Endodermal cell (in vitro differentiated cells): Measurements from ENCODE around the gene NCKAP5. TPM values are rescaled to one million over a fixed set of nuclear protein-coding genes. Genes with fewer than 3 reads are reported as not detected.

ENCODE experiments used
- DNase-seq: peaks from one replicate; pipeline ENCODE4 v3.0.0-alpha.2; 2017
- H3K27ac ChIP-seq: 2 replicates; pipeline ENCODE4 v1.5.1; 2013; ENCODE audit warnings: mild to moderate bottlenecking, low read depth, low read length, moderate library complexity
- H3K27me3 ChIP-seq: 2 replicates; pipeline ENCODE4 v1.6.1; 2013; ENCODE audit warnings: mild to moderate bottlenecking, low read length, moderate library complexity; ENCODE audit not compliant: insufficient read depth, control insufficient read depth, poor library complexity, severe bottlenecking
- H3K36me3 ChIP-seq: 2 replicates; pipeline ENCODE4 v1.7.0; 2013; ENCODE audit warnings: mild to moderate bottlenecking, low read length, moderate library complexity; ENCODE audit not compliant: control insufficient read depth, insufficient read depth
- H3K4me1 ChIP-seq: one replicate; pipeline ENCODE4 v1.7.0; 2013; ENCODE audit warnings: low read length; ENCODE audit not compliant: control insufficient read depth, insufficient read depth
- H3K4me3 ChIP-seq: 2 replicates; pipeline ENCODE4 v1.5.1; 2013; ENCODE audit warnings: mild to moderate bottlenecking, low read length, moderate library complexity
- H3K9ac ChIP-seq: 2 replicates; pipeline ENCODE4 v1.6.1; 2013; ENCODE audit warnings: mild to moderate bottlenecking, low read length, moderate library complexity; ENCODE audit not compliant: poor library complexity, severe bottlenecking; ENCODE audit errors: extremely low read depth
- H3K9me3 ChIP-seq: 2 replicates; pipeline ENCODE4 v1.6.1; 2013; ENCODE audit warnings: mild to moderate bottlenecking, low read length, moderate library complexity; ENCODE audit not compliant: control insufficient read depth
- H3K27ac Mint-ChIP-seq: 2 replicates; pipeline ENCODE4 v1.8.0; 2020; ENCODE audit warnings: mixed read lengths
- H3K27me3 Mint-ChIP-seq: 2 replicates; pipeline ENCODE4 v1.8.0; 2021; ENCODE audit warnings: mild to moderate bottlenecking, mixed read lengths; ENCODE audit not compliant: insufficient read depth
- H3K36me3 Mint-ChIP-seq: 2 replicates; pipeline ENCODE4 v1.8.0; 2020; ENCODE audit warnings: low read depth, mixed read lengths
- H3K4me1 Mint-ChIP-seq: 2 replicates; pipeline ENCODE4 v1.8.0; 2020; ENCODE audit warnings: mixed read lengths
- H3K4me3 Mint-ChIP-seq: 2 replicates; pipeline ENCODE4 v1.8.0; 2020; ENCODE audit warnings: mild to moderate bottlenecking, moderate library complexity, mixed read lengths
- H3K9me3 Mint-ChIP-seq: 2 replicates; pipeline ENCODE4 v1.8.0; 2020; ENCODE audit warnings: mild to moderate bottlenecking, mixed read lengths
- WGBS, 2 experiments: methylation state at CpG; one replicate each; pipeline versions ENCODE4 v1.1.5 to v1.1.7; 2013; ENCODE audit warnings: missing lambda C conversion rate in 2 of 2, mixed read lengths in 1 of 2; ENCODE audit not compliant: insufficient coverage in 1 of 2, insufficient read length in 1 of 2; 5-methylcytosine and 5-hydroxymethylcytosine counted together
- total RNA-seq, 2 donors: library from RNA; stranded (reverse); fragmentation: NEBNext Ultra II Directional in 1 of 2; extraction: Animal tissue kit (Norgen Biotek cat#: 25700) in 1 of 2; gene quantifications; 2 replicates in 1 of 2; 3 replicates in 1 of 2; pipeline ENCODE4 v1.2.1, GENCODE V29; 2021
- TF ChIP-seq, protein P1 (sequence below): fragments of 200-600 bp; sonication (generic); conservative IDR thresholded peaks from 2 replicates; pipeline ENCODE4 v1.5.0; 2021; ENCODE audit warnings: antibody characterized with exemption, mild to moderate bottlenecking

NCKAP5 gene
- total RNA-seq, 2 donors from 2014 or later = 0.58 to 0.92 TPM

DNA sequence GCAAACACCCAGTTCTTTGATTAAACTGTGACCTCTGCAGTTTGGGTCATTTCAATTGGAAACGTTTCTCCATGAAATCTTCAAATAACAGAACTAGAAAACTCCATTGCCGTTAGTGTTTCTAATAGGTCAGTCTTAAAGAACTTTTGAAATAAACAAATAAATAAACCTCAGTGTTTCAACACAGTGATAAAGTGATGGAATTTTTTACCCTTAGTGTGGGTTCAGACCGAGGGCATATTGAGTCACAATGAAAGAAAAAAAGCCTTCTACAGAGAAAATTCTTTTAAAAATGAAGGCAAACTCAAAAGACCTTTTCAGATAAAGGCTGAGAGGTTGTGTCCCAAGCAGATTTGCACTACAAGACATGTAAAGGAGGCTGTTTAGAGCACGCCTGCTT is 149.6 kb downstream of the NCKAP5 start:
- Histone ChIP-seq H3K9me3 (no peaks in the 10 kb centered on the region), H3K4me1 (peaks cover 19% of the 10 kb centered on the region), H3K27ac (peak overlapping the region; percentile 90), H3K9ac (no peak overlapping the region), H3K27me3 (no peaks in the 10 kb centered on the region), H3K36me3 (no peaks in the 10 kb centered on the region), H3K4me3 (no peak overlapping the region)
- DNase-seq = no peak
- H3K36me3 Mint-ChIP-seq = no peaks in the 10 kb centered on the region
- no peak overlapping the region for H3K27ac Mint-ChIP-seq
- TF ChIP-seq, protein P1, sequence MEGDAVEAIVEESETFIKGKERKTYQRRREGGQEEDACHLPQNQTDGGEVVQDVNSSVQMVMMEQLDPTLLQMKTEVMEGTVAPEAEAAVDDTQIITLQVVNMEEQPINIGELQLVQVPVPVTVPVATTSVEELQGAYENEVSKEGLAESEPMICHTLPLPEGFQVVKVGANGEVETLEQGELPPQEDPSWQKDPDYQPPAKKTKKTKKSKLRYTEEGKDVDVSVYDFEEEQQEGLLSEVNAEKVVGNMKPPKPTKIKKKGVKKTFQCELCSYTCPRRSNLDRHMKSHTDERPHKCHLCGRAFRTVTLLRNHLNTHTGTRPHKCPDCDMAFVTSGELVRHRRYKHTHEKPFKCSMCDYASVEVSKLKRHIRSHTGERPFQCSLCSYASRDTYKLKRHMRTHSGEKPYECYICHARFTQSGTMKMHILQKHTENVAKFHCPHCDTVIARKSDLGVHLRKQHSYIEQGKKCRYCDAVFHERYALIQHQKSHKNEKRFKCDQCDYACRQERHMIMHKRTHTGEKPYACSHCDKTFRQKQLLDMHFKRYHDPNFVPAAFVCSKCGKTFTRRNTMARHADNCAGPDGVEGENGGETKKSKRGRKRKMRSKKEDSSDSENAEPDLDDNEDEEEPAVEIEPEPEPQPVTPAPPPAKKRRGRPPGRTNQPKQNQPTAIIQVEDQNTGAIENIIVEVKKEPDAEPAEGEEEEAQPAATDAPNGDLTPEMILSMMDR = no peak
- H3K27me3 Mint-ChIP-seq = peaks cover 1% of the 10 kb centered on the region
- WGBS, 2 experiments = 86 to 100% methylated on average over 1 to 4 of the region's 4 CpGs
- H3K4me3 Mint-ChIP-seq = no peak overlapping the region
- H3K4me1 Mint-ChIP-seq = peaks cover 43% of the 10 kb centered on the region
- H3K9me3 Mint-ChIP-seq = no peaks in the 10 kb centered on the region

DNA sequence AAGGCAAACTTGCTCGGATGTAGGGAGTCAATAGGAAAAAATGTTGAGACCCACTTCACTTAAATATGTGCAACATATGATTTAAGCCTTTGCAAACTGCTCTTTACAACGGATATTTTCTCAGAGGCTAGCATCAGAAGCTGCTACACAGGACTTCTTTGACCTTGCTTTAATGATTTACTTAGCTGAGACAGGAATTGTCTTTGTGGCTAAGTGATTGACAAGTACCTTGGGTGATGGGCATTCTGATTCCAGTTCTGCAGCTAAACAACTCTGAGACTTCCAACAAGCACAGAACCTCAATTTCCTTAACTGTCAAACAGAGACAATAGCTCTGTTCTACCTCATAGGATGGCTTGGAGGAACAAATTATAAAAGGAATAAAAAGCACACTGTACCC is 150.2 kb downstream of the NCKAP5 start:
- H3K9ac ChIP-seq = no peak overlapping the region
- H3K36me3 ChIP-seq = no peaks in the 10 kb centered on the region
- H3K9me3 ChIP-seq = no peaks in the 10 kb centered on the region
- peak overlapping the region; percentile 90 for H3K27ac ChIP-seq
- Mint-ChIP-seq H3K36me3 (no peaks in the 10 kb centered on the region), H3K4me1 (peaks cover 38% of the 10 kb centered on the region), H3K9me3 (no peaks in the 10 kb centered on the region), H3K27me3 (peaks cover 1% of the 10 kb centered on the region), H3K27ac (no peak overlapping the region), H3K4me3 (no peak overlapping the region)
- H3K4me1 ChIP-seq = peaks cover 19% of the 10 kb centered on the region
- H3K27me3 ChIP-seq = no peaks in the 10 kb centered on the region
- WGBS, 2 experiments = 65 to 90% methylated on average over 2 of the region's 2 CpGs
- no peak overlapping the region for H3K4me3 ChIP-seq
- no peak for DNase-seq
- TF ChIP-seq, protein P1 = no peak

DNA sequence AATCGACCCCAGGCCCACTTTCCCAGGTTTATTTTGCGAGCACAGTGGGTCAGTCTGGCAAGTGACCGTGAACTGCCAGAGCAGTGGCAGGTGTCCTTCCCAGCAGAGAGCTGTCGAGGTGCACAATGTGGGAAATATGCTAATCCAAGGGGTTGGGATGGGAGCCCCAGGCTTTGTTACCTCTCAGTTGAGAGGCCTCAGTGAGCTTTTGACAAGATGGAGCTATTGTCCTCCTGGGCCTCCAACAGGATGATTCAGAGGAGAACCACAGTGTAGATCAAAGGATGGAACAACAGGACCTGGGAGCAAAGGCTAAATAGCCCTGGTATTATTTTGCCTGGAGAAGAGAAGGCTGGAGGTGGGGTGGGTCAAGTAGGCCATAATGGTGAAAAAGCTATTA is 150.8 kb downstream of the NCKAP5 start:
- H3K36me3 Mint-ChIP-seq = no peaks in the 10 kb centered on the region
- H3K27ac Mint-ChIP-seq = no peak overlapping the region
- H3K9ac ChIP-seq = no peak overlapping the region
- peak overlapping the region; percentile 90 for H3K27ac ChIP-seq
- H3K4me1 ChIP-seq = peaks cover 13% of the 10 kb centered on the region
- H3K27me3 Mint-ChIP-seq = peaks cover 1% of the 10 kb centered on the region
- H3K4me1 Mint-ChIP-seq = peaks cover 32% of the 10 kb centered on the region
- WGBS, 2 experiments = 57 to 76% methylated on average over 3 to 4 of the region's 4 CpGs
- no peak overlapping the region for H3K4me3 ChIP-seq
- TF ChIP-seq, protein P1 = no peak
- no peaks in the 10 kb centered on the region for H3K9me3 ChIP-seq
- no peaks in the 10 kb centered on the region for H3K9me3 Mint-ChIP-seq
- H3K27me3 ChIP-seq = no peaks in the 10 kb centered on the region
- no peak overlapping the region for H3K4me3 Mint-ChIP-seq
- no peaks in the 10 kb centered on the region for H3K36me3 ChIP-seq
- DNase-seq = peak; percentile 50
